Inferior parietal cortex (tissue), 1 donor: ENCODE data around the gene MINDY2.
"Not testable (repeated sequence)": the region's sequence is repeated elsewhere in the genome, so short reads cannot be mapped to it uniquely, and the experiment has no call there.

Experiments
- DNase-seq: peaks from one replicate; pipeline ENCODE4 v3.0.0-alpha.2; 2016; ENCODE audit errors: extremely low spot score

The MINDY2 gene

GRCh38 chr15:58805095-58805494 lies 34.0 kb downstream of the MINDY2 start:
- no peak for DNase-seq

DNA sequence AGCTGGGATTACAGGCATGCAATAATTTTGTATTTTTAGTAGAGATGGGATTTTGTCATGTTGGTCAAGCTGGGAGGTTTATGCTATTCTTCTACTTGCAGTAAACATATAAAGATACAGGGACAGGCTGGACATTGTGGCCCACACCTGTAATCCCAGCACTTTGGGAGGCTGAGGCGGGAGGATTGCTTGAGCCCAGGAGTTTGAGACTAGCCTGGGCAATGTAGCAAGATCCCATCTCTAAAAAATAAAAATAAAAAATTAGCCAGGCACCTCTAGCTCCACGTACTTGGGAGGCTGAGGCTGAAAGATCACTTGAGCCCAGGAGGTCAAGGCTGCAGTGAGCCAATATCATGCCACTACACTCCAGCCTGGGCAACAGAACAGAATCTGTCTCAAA lies 52.2 kb downstream of the MINDY2 start:
- DNase-seq, result not testable (repeated sequence)

GRCh38 chr15:58830556-58830955 lies 59.5 kb downstream of the MINDY2 start:
- peak; percentile 16 for DNase-seq

- not testable (repeated sequence) for DNase-seq
These were observed 62.8 kb downstream of the MINDY2 start for GRCh38 chr15:58833681-58834426.

DNA sequence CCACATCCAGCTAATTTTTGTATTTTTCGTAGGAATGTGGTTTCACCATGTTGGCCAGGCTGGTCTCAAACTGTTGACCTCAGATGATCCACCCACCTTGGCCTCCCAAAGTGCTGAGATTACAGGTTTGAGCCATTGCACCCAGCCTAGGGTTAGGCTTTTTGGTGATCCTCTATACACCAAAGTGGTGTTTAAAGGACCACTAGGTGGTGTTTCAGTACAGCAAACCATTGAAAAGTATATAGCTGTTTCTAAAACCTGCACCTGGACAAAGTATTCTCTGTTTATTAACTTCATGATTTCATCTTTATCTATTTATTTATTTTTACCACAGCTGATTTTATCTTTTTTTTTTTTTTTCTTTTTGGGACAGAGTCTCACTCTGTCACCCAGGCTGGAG lies 68.4 kb downstream of the MINDY2 start:
- no peak for DNase-seq

DNA sequence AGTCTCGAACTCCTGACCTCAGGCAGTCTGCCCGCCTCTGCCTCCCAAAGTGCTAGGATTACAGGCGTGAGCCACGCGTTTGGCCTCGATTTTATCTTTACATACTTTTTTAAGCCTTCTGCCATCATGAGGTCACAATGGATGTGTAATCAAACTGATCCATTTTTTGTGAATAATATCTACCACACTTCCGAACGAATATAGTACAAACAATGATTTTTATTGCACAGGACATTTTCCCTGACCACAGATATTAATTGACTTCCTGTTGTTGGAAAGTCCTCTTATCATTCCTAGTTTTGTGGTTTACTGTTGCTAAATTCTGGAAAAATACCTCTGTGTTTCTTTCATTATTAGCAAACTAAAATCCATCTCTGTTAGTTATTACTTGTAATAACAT lies 68.9 kb downstream of the MINDY2 start:
- DNase-seq, result no peak

- no peak for DNase-seq
These were observed 71.8 kb downstream of the MINDY2 start for GRCh38 chr15:58842713-58843396.

DNA sequence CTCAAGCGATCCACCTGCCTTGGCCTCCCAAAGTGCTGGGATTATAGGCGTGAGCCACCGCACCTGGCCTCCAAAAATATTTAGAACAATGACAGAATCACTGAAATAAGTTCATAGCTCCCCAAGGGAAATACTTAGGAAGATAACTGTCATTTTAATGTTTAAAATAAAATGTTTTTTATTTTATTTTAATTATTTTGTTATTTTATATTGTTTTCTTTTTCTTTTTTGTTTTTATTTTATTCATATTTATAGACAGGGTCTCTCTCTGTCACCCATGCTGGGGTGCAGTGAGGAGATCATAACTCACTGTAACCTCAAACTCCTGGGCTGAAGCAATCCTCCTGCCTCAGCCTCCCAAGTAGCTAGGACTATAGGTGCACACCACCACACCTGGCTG lies 80.1 kb downstream of the MINDY2 start:
- DNase-seq, result not testable (repeated sequence)

- no peak for DNase-seq
These were observed 81.2 kb downstream of the MINDY2 start for GRCh38 chr15:58852347-58852746.

- DNase-seq, result no peak
These were observed 83.5 kb downstream of the MINDY2 start for GRCh38 chr15:58854593-58854992.

GRCh38 chr15:58856086-58856485 lies 85.0 kb downstream of the MINDY2 start:
- no peak for DNase-seq

DNA sequence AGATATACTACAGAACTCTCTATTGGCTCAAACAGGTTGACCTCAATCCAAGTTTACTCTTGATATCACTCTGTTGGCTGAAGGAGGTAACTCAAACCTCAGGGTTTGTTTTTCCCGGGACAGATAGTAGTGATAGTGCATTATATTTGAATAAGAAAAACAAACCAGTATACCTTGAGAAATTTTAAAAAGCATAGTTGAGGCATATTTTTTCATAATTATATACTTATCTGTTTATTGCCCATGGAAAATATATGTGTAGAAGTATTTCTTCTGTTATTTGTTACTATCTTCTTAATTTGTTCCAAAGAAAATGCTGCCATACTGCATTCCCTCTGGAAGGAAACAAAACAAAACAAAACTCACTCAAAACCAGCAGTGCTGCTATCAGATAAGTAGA lies 85.5 kb downstream of the MINDY2 start:
- DNase-seq, result not testable (repeated sequence)

DNA sequence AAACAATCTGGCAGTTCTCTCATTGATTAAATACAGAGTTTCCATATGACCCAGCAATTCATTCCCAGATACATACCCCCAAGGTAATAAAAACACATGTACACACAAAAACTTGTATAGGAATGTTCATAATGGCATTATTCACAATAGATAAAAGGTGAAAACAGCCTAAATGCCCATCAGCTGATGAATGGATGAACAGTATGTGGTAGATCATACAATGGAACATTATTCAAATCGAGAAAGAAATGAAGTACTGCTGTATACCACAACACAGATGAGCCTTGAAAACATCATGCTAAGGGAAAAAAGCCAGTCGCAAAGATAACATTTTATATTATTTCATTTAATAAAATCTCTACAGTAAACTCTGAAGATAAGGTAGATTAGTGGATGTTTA lies 91.2 kb downstream of the MINDY2 start:
- no peak for DNase-seq

DNA sequence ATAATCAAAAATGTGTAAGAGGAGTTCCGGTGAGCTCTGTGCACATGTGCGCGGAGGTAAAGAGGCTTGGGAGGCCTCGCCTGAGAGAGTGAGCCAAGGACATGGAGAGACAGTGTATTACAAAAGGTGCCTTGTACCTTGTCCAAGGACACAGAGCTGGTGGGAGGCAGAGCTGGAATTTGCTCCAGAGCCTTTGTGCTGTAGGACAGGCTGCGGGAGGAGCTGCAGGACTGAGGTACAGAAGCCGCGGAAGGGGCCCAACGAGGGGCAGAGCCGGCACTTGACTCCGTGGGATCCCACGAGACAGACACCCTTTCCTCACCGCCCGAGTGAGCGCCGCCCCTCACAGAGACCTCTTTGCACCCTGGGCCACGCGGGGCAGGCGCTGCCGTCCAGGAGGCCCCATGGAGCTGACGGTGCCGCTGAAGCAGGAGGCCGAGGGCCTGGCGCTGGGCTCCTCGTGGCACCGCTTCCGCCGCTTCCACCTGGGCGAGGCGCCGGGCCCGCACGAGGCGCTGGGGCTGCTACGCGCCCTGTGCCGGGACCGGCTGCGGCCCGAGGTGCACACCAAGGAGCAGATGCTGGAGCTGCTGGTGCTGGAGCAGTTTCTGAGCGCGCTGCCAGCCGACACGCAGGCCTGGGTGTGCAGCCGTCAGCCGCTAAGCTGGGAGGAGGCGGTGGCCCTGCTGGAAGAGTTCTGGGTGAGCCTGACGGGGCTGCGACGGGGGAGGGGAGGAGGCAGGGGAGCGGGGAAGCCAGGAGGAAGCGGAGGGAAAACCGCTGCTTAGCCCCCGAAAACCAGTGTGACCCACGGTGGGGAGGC lies 93.7 kb downstream of the MINDY2 start:
- DNase-seq, result no peak

DNA sequence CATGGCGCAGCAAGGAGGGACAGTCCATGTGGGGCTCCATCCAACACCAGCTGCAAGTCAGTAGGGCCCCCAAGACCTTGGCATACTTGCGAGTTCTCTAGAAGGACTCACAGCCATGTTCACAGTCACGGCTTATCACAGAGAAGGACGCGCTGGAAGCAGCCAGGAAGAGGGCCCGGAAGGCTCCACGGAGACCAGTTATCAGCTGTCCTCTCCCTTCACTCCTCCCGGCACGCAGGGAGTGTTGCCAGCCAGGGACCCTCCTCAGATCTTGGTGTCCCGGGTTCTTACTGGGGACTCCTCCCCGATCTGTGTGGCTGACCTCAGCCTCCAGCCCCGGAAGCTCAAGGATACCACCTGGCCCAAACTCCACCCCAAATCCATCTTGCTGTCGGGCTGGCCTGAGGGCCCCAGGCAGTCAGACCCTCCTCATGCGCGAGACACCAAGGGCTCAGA lies 94.4 kb downstream of the MINDY2 start:
- no peak for DNase-seq

DNA sequence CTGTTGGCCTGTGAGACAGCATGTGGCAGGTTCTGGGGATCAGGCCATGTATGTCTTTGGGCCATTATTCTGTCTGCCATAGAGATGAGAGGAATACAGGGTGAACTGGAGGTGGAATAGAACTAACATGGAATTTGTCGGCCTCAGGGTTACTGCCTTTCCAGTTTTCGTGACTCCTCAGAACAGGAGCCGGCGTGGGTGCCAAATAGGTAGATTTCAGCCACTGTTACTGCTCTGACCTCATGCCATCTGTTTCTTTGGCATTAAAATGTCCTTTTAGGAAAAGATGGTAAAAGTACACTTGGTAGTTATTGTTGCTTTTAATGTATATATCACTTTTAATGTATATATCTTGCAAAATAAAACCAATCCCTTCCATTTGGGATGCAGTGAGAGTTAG lies 96.8 kb downstream of the MINDY2 start:
- no peak for DNase-seq

GRCh38 chr15:58870451-58870850 lies 99.3 kb downstream of the MINDY2 start:
- no peak for DNase-seq

GRCh38 chr15:58873267-58873666 lies 102.2 kb downstream of the MINDY2 start:
- no peak for DNase-seq

GRCh38 chr15:58875343-58875742 lies 104.2 kb downstream of the MINDY2 start:
- DNase-seq, result no peak

DNA sequence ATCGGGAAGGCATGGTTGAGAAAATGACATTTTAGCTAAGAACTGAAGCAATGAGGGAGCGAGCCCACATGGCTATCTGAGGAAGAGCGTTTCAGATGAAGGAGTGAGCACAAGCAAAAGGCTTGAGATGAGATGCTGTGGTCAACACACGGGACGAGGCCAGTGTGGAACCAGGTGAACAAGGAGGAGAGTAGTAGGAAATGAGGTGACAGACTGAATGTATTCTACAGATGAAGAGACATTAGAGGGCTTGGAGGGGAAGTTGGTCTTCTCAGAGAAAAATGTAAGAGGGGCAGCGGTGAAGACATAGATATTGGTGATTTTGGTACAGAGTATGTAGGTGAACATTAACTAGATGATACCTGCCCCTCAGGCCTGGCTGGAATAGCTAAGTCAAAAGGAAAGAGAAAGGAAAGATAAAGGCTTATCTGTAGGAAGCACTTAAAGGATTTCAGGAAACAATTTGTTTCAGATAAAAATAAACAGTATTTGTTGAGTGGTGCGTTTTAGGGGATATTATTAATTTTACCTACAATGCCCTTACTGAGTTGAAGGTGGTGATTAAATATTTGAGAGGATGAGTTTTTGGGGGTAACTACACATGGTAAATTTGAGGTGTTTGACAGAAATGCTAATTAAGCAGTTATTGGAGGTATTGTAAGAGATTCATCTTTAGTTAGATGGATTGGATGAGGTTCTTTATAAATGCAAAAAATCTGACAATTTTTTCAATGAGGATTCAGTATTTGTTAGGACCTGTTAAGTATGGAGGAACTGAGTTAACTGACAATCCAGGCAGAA lies 105.4 kb downstream of the MINDY2 start:
- DNase-seq, result no peak

DNA sequence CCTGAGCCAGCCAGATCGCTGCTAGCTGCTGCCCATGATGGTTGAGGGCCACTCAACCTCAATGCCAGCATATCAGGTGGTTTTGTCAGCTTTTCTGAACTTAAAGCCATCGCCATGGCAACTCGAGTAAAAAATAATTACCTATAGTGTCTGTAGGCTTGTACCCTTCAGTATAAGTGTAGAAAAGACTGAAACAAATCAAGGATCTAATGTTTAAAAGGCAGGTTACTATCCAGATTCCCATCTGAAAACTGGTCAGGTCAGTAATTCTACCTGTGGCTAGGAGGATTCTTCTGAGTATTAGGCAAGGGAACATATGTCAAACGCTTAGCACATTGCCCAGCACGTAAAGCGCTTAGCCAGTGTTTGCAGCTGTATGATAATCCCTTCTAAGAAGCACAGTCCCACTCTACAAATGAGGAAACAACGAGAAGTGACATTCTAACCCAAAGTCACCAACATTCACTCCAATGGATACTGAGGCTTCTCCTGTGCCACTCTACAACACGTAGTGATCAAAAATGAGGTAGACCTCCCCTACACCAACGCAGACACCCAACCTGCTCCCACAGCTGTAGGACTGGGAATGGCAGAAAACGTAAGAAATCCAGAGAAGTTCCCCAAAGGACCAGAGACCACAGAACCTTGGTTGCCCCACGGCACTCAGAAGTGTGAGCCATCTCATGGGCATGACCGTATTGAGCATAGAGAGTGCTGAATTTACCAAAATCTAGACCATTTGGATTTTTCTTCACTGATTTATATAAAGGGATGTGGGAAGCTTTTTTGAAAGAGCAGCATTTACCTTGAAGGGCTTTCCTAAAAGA lies 107.1 kb downstream of the MINDY2 start:
- no peak for DNase-seq
